GM12878 (cell line): ENCODE results near the gene COL24A1. TPM values are rescaled to one million over a fixed set of nuclear protein-coding genes. Genes with fewer than 3 reads are reported as not detected.

Experiments
- ATAC-seq: fragments of 200-7000 bp; cut with Tn5 transposase; 3 replicates; pipeline ENCODE4 v1.9.1; 2020; ENCODE audit warnings: mild to moderate bottlenecking, moderate library complexity
- BruUV-seq: library from RNA; stranded (reverse); fragments of 400-500 nt; replicated peaks from 2 replicates; lab custom pipeline; 2021; lab: Mats Ljungman, UMichigan
- CTCF ChIA-PET: fragments of 300-600 bp; sonication (Branson Sonifier 250); formaldehyde crosslinking; extraction: SDS; loops from one replicate; lab custom pipeline; 2021; ENCODE audit warnings: inconsistent platforms; lab: Yijun Ruan, JAX
- POLR2A ChIA-PET: fragments of 350-600 bp; formaldehyde crosslinking; extraction: SDS; loops from one replicate; lab custom pipeline; 2021; ENCODE audit warnings: inconsistent platforms; lab: Charles Lee
- RAD21 ChIA-PET: fragments of 300-600 bp; sonication (Branson Sonifier 250); formaldehyde crosslinking; loops from one replicate; lab custom pipeline; 2023; ENCODE audit warnings: antibody characterized with exemption; ENCODE audit not compliant: unreplicated experiment; lab: Charles Lee
- SMC1A ChIA-PET: fragments of 300-600 bp; sonication (Branson Sonifier 250); formaldehyde crosslinking; loops from one replicate; lab custom pipeline; 2023; ENCODE audit not compliant: unreplicated experiment, uncharacterized antibody; lab: Charles Lee
- DNase-seq: peaks from one replicate; pipeline ENCODE4 v3.0.0-alpha.2; 2011; ENCODE audit warnings: low read depth, low spot score
- FAIRE-seq: peaks from 3 replicates; lab custom pipeline; 2011; peaks lifted over from hg19 to GRCh38; lab: Jason Lieb, UNC
- H2AFZ ChIP-seq: 2 replicates; pipeline ENCODE4 v1.6.0; 2011; ENCODE audit warnings: low read depth, low read length, control low read depth; ENCODE audit not compliant: control insufficient read depth
- H3K27ac ChIP-seq: 2 replicates; pipeline ENCODE4 v1.5.1; 2011; ENCODE audit warnings: control low read depth; ENCODE audit not compliant: control insufficient read depth, insufficient read depth
- H3K27me3 ChIP-seq, 2 experiments: replicated peaks in 1 of 2; 2 replicates each; pipeline versions ENCODE4 v1.6.0 to v1.6.1; 2011; ENCODE audit warnings: low read length in 1 of 2; ENCODE audit not compliant: control insufficient read depth in 2 of 2, insufficient read depth in 2 of 2
- H3K36me3 ChIP-seq, 2 experiments: 2 replicates each; pipeline ENCODE4 v1.5.1; 2011; ENCODE audit warnings: low read length in 1 of 2; ENCODE audit not compliant: control insufficient read depth in 2 of 2, insufficient read depth in 2 of 2
- H3K4me1 ChIP-seq: 2 replicates; pipeline ENCODE4 v1.6.1; 2011; ENCODE audit warnings: mild to moderate bottlenecking, low read length, moderate library complexity, mixed read lengths; ENCODE audit not compliant: control insufficient read depth, insufficient read depth
- H3K4me2 ChIP-seq: 2 replicates; pipeline ENCODE4 v1.6.0; 2011; ENCODE audit warnings: control low read depth; ENCODE audit not compliant: control insufficient read depth, insufficient read depth
- H3K4me3 ChIP-seq: fragments of 200-600 bp; sonication (generic); 2 replicates; pipeline ENCODE4 v1.5.1; 2016
- H3K79me2 ChIP-seq: 2 replicates; pipeline ENCODE4 v1.6.0; 2011; ENCODE audit warnings: low read length; ENCODE audit not compliant: control insufficient read depth, insufficient read depth
- H3K9ac ChIP-seq: 2 replicates; pipeline ENCODE4 v1.8.0; 2011; ENCODE audit warnings: low read length, control low read depth, mixed read lengths; ENCODE audit not compliant: control insufficient read depth, insufficient read depth
- H3K9me3 ChIP-seq: replicated peaks from 3 replicates; pipeline ENCODE4 v1.5.1; 2011; ENCODE audit warnings: mild to moderate bottlenecking, low read length; ENCODE audit not compliant: control insufficient read depth, insufficient read depth
- H4K20me1 ChIP-seq: 2 replicates; pipeline ENCODE4 v1.6.0; 2011; ENCODE audit not compliant: control insufficient read depth, insufficient read depth
- DPF2 ChIP-seq: fragments of 450-650 bp; IDR thresholded peaks from 2 replicates; pipeline ENCODE4 v1.6.1; 2017; ENCODE audit warnings: mild to moderate bottlenecking
- FOS ChIP-seq: IDR thresholded peaks from 3 replicates; pipeline ENCODE4 v1.6.1; 2011; ENCODE audit warnings: borderline replicate concordance; ENCODE audit not compliant: insufficient read length; ENCODE audit errors: extremely low read depth
- GATAD2B ChIP-seq: fragments of 450-650 bp; conservative IDR thresholded peaks from 2 replicates; pipeline ENCODE4 v1.6.1; 2017; ENCODE audit warnings: low read depth, mild to moderate bottlenecking, moderate library complexity
- KAT2A ChIP-seq: conservative IDR thresholded peaks from 2 replicates; pipeline ENCODE4 v1.6.1; 2011; ENCODE audit warnings: low read depth, low read length; ENCODE audit not compliant: control insufficient read depth
- MAX ChIP-seq: IDR thresholded peaks from 2 replicates; pipeline ENCODE4 v1.6.1; 2012; ENCODE audit warnings: low read depth, low read length, improper control_type of control experiment
- MLLT1 ChIP-seq: fragments of 450-650 bp; IDR thresholded peaks from 2 replicates; pipeline ENCODE4 v1.6.1; 2016; ENCODE audit warnings: mild to moderate bottlenecking
- PKNOX1 ChIP-seq: fragments of 450-650 bp; IDR thresholded peaks from 2 replicates; pipeline ENCODE4 v1.6.1; 2016; ENCODE audit warnings: mild to moderate bottlenecking
- POLR2AphosphoS5 ChIP-seq: IDR thresholded peaks from 2 replicates; pipeline ENCODE4 v1.6.1; 2011; ENCODE audit warnings: mild to moderate bottlenecking, low read length, inconsistent platforms
- REST ChIP-seq: IDR thresholded peaks from 2 replicates; pipeline ENCODE4 v1.6.1; 2012; ENCODE audit warnings: mild to moderate bottlenecking, low read depth, low read length
- SRF ChIP-seq, 2 experiments: IDR thresholded peaks; 2 replicates each; pipeline ENCODE4 v1.6.1; 2011; ENCODE audit warnings: low read depth in 2 of 2, low read length in 2 of 2, mild to moderate bottlenecking in 1 of 2, moderate library complexity in 1 of 2
- STAT1 ChIP-seq: fragments of 450-650 bp; conservative IDR thresholded peaks from 2 replicates; pipeline ENCODE4 v1.6.1; 2014; ENCODE audit warnings: antibody characterized with exemption, mild to moderate bottlenecking
- TARDBP ChIP-seq: IDR thresholded peaks from 2 replicates; pipeline ENCODE4 v1.6.1; 2016; ENCODE audit warnings: borderline replicate concordance
- TBL1XR1 ChIP-seq: IDR thresholded peaks from 2 replicates; pipeline ENCODE4 v1.6.1; 2012; ENCODE audit warnings: low read depth, low read length, improper control_type of control experiment
- USF1 ChIP-seq: IDR thresholded peaks from 2 replicates; pipeline ENCODE4 v1.6.1; 2011; ENCODE audit warnings: borderline replicate concordance, low read depth, mild to moderate bottlenecking, moderate library complexity, mixed read lengths, low read length; ENCODE audit not compliant: insufficient read depth; ENCODE audit errors: extremely low read length
- YY1 ChIP-seq: IDR thresholded peaks from 2 replicates; pipeline ENCODE4 v1.6.1; 2011; ENCODE audit warnings: low read depth, mild to moderate bottlenecking, low read length
- ZNF207 ChIP-seq: fragments of 450-650 bp; IDR thresholded peaks from 2 replicates; pipeline ENCODE4 v1.6.1; 2014; ENCODE audit warnings: antibody characterized with exemption, mild to moderate bottlenecking, borderline replicate concordance
- ZNF274 ChIP-seq: IDR thresholded peaks from one replicate; pipeline ENCODE4 v1.8.0; 2011; ENCODE audit not compliant: insufficient read length, insufficient read depth
- ZNF622 ChIP-seq: fragments of 450-650 bp; IDR thresholded peaks from 2 replicates; pipeline ENCODE4 v1.6.1; 2017; ENCODE audit warnings: mild to moderate bottlenecking, inconsistent platforms
- WGBS: methylation state at CpG from one replicate; pipeline ENCODE4 v1.1.6; 2016; ENCODE audit warnings: low lambda C conversion rate; ENCODE audit not compliant: insufficient replicate concordance, insufficient coverage; ENCODE audit errors: missing lambda C conversion rate; 5-methylcytosine and 5-hydroxymethylcytosine counted together
- in situ Hi-C: fragments of 300-500 bp; cut with MboI; formaldehyde crosslinking; loops from 9 replicates; pipeline ENCODE4 v1.14.3; 2018; ENCODE audit warnings: mixed read lengths
- intact Hi-C: fragments of 100-400 bp; cut with micrococcal nuclease; formaldehyde crosslinking; loops from one replicate; pipeline ENCODE4 v1.14.2; 2022; ENCODE audit not compliant: unreplicated experiment
- polyA plus RNA-seq, 11 experiments: library from polyadenylated mRNA; depleted of rRNA in 4 of 11; unstranded in 6 of 11; stranded (reverse) in 5 of 11; fragments of >200 nt; fragmentation: Nextera tagmentation in 4 of 11; fragmentation: Illumina TruSeq in 1 of 11; extraction: Ambion mirVana in 4 of 11; extraction: Trizol in 1 of 11; gene quantifications; 1 replicate in 1 of 11; 2 replicates in 10 of 11; pipeline versions ENCODE4 v1.2.1 to v1.2.3, GENCODE V29; 2011 to 2016; ENCODE audit warnings: inconsistent platforms in 2 of 11, missing spikeins in 2 of 11, low read depth in 1 of 11
- total RNA-seq, 4 experiments: library from RNA; depleted of rRNA in 3 of 4; stranded (reverse); fragments of >200 nt in 3 of 4; fragmentation: Illumina TruSeq in 1 of 4; extraction: Trizol in 1 of 4; gene quantifications; 2 replicates each; pipeline versions ENCODE4 v1.2.1 to v1.2.3, GENCODE V29; 2013 to 2021

Gene COL24A1
- total and polyA plus RNA-seq, 10 of the 15 experiments (the other 5 are each of a cell fraction or from before 2014, with no cell fraction given): 0.19 to 4.1 (median 2.0) TPM

GRCh38 chr1:85818371-85818770 lies 338.2 kb downstream of the COL24A1 start (continued):
- TF ChIP-seq ZNF622 (no peak), STAT1 (no peak), REST (no peak), MLLT1 (no peak), GATAD2B (no peak), DPF2 (no peak)

- ChIA-PET SMC1A (interaction anchor here (1.3 kb wide), 1 partner anchor 32 kb away, joined by 3 read pairs; no protein-coding TSS in a partner anchor), RAD21 (no interaction called here), POLR2A (no interaction called here), CTCF (no interaction called here)
- H3K27me3 ChIP-seq: no peaks in the 10 kb centered on the region
- no peaks in the 10 kb centered on the region for H3K79me2 ChIP-seq
- no TSS peak for BruUV-seq
- no peaks in the 10 kb centered on the region for H3K36me3 ChIP-seq
- in situ Hi-C loops (no loop called here), intact Hi-C loops (no loop called here)
- H3K9me3 ChIP-seq: no peaks in the 10 kb centered on the region; the same call in 2 of the 3 replicates
- ATAC-seq (no peak), DNase-seq (no peak), FAIRE-seq (no peak)
- no peak overlapping the region for H3K4me3 ChIP-seq
- no peak overlapping the region for H2AFZ ChIP-seq
- WGBS: 4% methylated on average over 1 of the region's 1 CpG
- no peaks in the 10 kb centered on the region for H3K4me1 ChIP-seq
- no peak overlapping the region for H3K4me2 ChIP-seq
- no peak overlapping the region for H3K9ac ChIP-seq
- no peaks in the 10 kb centered on the region for H4K20me1 ChIP-seq
- no peak for TF ChIP-seq PKNOX1
- no peak for TF ChIP-seq ZNF207
- TF ChIP-seq USF1: no peak
- TF ChIP-seq TARDBP: no peak
- TF ChIP-seq POLR2AphosphoS5: no peak
- TF ChIP-seq FOS: no peak
- TF ChIP-seq SRF (IDR thresholded peaks at IDR 0.05; ENCODE audit: low read depth in 2 of 2, low read length in 2 of 2): no peak
- TF ChIP-seq STAT1: no peak
- TF ChIP-seq YY1: no peak
- no peak for TF ChIP-seq MAX
- TF ChIP-seq KAT2A: no peak
- TF ChIP-seq ZNF274: no peak
- TF ChIP-seq TBL1XR1: no peak
- no peak overlapping the region for H3K27ac ChIP-seq
Observed at GRCh38 chr1:85816606-85817005, 340.0 kb downstream of the COL24A1 start.
